ENCODE data around the gene ADRM1.

ADRM1 gene

GRCh38 chr20:62342910-62343309, 40.1 kb downstream of the ADRM1 start:
- DNase-seq: no peak

GRCh38 chr20:62344092-62344491, 41.3 kb downstream of the ADRM1 start:
- no peak for DNase-seq

- no peak for DNase-seq
These were observed 42.0 kb downstream of the ADRM1 start for GRCh38 chr20:62344782-62345181.

- DNase-seq: no peak
These were observed 43.0 kb downstream of the ADRM1 start for GRCh38 chr20:62345681-62346370.

- no peak for DNase-seq
These were observed 43.8 kb downstream of the ADRM1 start for GRCh38 chr20:62346398-62347150.

- DNase-seq: no peak
These were observed 44.3 kb downstream of the ADRM1 start for GRCh38 chr20:62347151-62347404.

- no peak for DNase-seq
These were observed 44.6 kb downstream of the ADRM1 start for GRCh38 chr20:62347445-62347844.

GRCh38 chr20:62348604-62349003, 45.8 kb downstream of the ADRM1 start:
- DNase-seq: no peak

GRCh38 chr20:62349556-62350097, 46.8 kb downstream of the ADRM1 start:
- no peak for DNase-seq

GRCh38 chr20:62350098-62350628, 47.4 kb downstream of the ADRM1 start:
- DNase-seq: no peak

GRCh38 chr20:62350629-62351422, 48.0 kb downstream of the ADRM1 start:
- DNase-seq: no peak

- no peak for DNase-seq
These were observed 48.9 kb downstream of the ADRM1 start for GRCh38 chr20:62351469-62352401.

GRCh38 chr20:62352402-62353288, 49.8 kb downstream of the ADRM1 start:
- no peak for DNase-seq

GRCh38 chr20:62353289-62354030, 50.7 kb downstream of the ADRM1 start:
- no peak for DNase-seq

GRCh38 chr20:62354031-62354808, 51.4 kb downstream of the ADRM1 start:
- DNase-seq: no peak

GRCh38 chr20:62354811-62355341, 52.1 kb downstream of the ADRM1 start:
- DNase-seq: no peak

- no peak for DNase-seq
These were observed 52.7 kb downstream of the ADRM1 start for GRCh38 chr20:62355516-62355877.

- peak; percentile 77 for DNase-seq
These were observed 53.2 kb downstream of the ADRM1 start for GRCh38 chr20:62355878-62356588.

Data from NCI-H524 treated with DMSO at 0.1 percent for 48 hours (cell line).